HG02852 (cell line): ENCODE results near the gene LRRC1.
A peak's percentile ranks its signal among the peaks of the same experiment; 100 is the strongest.
"Not testable (repeated sequence)": the region's sequence is repeated elsewhere in the genome, so short reads cannot be mapped to it uniquely, and the experiment has no call there.

Experiments
- ATAC-seq: cut with Tn5 transposase; IDR thresholded peaks from one replicate; pipeline ENCODE4 v1.9.1; 2021; ENCODE audit warnings: mild to moderate bottlenecking, moderate library complexity; ENCODE audit not compliant: unreplicated experiment

The LRRC1 gene

GRCh38 chr6:53792016-53792415, 2.8 kb upstream of the LRRC1 start:
- no peak for ATAC-seq

DNA sequence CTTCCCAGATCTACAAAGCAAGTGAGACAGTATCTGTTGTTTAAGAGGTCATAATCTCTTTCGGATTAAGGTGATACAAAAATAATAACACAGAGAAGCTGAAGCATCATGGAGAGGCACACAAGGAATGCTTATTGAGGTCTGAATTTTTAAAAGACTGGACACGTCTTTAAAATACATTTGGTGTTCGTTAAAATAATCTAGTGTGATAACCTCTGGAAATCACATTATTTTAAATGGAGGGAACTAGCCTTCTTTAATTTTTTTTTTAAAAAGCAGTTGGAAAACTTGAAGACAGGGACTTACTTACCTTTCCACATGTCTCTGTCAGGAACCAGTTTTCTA, 1.9 kb upstream of the LRRC1 start:
- no peak for ATAC-seq

DNA sequence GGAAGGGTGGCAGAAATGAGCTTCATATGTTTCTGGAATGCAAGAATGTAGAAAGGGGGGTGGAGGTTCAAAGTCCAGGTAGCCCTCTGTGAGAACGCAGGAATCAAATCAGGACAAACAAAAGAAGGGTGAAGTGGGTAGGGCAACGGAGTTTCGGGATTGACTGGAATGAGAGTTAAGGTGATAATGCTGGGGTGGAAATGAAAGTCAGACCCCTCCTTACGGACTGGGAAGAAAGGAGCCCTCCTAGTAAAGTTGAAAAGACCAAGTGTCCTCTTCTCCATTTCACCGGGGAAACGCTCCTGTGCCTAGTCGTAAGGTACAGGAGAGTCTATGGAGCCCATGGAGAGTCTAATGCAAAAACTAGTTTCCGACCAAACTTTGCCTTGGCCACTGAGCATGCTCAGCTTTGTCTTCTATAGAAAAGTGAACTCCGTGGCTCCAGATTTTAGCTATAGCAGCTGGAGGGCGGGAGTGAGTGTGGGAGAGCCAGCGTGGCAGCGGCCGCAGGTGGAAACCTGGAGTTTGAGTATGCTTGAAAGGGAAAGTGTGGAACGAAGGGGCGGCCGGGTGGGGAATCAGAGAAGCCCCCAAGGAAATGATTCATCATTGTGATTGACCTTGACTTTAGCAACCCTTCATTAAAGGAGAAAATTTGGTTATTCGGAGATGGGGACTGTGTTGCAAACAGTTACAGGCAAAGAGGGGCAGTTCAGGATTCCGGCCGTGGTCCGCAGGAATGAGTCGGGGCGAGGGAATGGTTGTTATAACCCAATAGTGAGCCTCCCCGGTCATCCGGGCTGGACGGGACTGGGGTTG, 1.3 kb upstream of the LRRC1 start:
- peak; percentile 21 for ATAC-seq

DNA sequence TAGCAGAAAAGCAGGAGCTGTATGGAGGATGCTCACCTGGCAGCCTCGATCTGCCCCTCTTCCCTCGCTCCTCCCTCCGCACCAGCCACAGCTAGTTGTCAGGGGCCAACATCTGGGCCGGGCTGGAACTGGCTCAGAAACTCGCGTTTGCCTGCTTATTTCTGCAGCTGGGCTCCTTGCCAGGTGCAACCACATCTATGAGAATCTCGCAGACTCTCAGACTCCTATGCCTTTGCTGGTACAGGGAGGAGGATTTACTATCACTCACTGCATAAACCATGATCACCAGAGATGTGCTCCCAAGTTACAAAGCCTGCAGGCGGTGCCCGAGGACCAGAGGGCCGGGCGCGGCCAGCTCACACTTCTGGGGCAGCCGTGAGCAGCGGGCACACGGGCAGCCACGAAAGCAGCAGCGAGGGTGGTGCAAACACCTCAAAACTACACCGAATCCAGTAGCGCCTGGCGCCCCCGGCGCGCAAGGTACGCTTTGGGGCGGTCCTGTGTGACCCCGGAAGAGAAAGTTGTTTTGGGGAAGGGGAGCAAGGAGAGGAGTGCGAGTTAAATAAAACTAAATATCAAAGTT, 577 bp upstream of the LRRC1 start:
- ATAC-seq: peak; percentile 45

DNA sequence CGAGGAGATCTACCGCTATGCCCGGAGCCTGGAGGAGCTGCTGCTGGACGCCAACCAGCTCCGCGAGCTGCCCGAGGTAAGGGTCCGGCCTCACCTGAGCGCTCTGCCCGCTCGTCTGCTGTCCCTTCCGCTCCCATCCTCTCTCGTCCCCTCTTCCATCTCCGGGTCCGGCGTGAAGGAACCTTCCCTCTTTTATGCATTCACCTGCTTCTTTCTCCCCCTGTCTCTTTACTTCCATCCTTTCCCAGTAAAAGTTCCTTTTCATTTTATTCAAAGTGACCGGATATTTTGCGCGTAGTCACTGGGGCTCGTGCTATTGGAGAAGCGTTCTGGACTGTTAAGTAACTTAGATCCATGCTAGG, 516 bp downstream of the LRRC1 start:
- ATAC-seq: peak; percentile 18

DNA sequence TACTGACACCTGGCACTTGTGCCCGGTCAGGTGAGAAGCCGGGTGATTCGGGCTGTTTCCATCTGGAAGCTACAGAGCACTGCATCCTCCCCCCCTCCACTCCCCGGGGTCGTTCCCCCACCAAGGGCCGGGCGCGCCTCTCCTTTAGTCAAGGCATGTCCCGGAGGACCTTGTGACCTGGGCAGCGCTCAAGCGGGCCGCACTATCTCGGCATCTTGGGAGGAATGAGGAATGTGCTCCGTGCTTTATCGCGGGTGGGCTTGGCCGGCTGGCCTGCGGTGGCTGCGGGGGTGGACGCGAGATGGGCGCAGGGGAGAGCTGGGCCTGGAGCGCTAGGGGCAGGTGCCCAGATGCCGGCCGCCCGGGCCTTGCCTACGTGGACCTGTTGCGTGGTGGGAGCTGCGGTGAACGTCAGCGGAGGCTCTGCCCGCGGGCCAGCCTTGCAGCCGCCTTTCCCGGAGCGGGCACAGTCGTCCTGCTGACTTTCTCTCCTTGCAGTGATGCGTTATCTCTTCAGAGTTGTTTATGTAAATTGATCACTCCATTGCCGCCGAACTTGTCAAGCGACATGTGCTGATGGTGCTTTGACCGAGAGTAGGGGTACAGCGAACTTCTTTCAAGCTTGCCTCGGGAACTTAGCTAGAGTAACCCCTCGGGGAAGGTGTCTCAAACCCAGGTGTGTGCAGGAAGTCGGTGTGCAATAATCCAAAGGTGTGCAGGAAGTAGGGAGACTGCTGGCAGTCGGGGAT, 1.1 kb downstream of the LRRC1 start:
- ATAC-seq: no peak

DNA sequence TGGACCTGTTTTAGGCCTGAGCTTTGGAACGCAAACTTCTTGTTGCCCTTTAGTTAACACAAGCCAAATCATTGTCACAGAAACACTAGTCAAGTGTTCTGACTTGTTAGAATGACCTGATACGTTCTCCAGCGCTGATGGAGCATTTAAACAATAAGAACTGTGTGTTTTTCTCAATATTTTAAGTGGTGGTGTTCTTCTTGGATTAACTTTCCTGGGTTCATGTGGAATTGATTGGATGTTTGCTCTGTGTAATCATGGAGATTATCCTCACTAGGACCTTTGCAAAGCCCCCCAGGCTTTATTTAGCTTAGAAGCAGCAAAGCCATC, 1.6 kb downstream of the LRRC1 start:
- no peak for ATAC-seq

DNA sequence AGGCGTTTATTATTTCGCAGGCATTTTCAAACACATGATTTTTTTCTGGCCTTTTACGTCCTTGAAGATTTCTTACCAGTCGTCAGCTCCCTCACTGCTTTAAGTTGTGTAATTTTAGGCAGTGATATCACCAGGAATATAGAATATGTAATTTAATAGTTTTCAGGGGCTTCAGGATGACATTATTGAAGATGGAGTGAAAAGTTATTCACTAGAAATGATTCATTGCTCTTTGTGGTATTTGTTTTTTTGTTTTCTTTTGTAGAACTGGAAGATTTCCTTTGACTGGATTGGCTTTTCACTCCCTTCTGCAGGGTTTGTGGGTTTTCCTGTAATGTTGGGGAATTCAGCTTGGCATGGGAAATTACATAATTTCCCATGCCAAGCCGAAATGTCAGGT, 2.0 kb downstream of the LRRC1 start:
- no peak for ATAC-seq

DNA sequence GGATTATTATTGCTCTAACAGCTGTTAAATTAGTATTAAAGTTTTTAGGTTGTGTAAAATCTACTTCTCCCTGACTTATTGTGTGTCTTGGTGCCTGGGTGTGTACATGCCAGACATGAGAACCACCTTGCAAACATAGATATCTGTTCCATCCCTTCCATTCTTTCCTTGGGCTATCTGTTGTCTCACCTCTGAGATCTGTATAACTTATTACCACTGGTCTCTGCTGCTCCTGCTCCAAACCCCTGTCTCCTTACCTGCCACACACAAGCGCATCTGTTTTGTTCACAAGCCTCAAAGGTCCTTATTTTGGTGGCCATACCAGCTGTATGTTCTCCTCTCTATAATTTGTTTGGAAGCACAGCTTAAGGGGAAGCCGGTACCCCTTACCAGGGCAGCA, 2.5 kb downstream of the LRRC1 start:
- no peak for ATAC-seq

GRCh38 chr6:53799340-53799739, 4.5 kb downstream of the LRRC1 start:
- no peak for ATAC-seq

DNA sequence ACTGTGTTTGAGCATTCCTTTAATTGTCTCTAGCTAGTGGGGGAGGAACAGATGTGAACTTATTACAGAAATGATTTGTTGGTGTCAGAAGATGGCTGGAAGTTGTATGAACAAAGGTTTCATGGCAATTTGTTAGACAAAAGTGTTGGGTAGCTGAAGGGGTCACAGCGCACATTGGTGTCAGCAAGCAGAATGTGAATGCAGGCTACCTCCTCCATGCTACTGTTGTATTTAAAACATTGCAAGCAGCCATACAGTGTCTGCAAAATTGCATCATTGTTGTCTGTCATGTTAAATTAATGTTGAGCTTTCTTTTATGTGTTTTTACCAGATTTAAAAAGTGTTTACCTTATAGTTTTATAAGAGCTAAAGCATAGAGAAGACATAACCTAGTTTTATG, 6.2 kb downstream of the LRRC1 start:
- no peak for ATAC-seq

- no peak for ATAC-seq
These were observed 7.8 kb downstream of the LRRC1 start for GRCh38 chr6:53802582-53802981.

DNA sequence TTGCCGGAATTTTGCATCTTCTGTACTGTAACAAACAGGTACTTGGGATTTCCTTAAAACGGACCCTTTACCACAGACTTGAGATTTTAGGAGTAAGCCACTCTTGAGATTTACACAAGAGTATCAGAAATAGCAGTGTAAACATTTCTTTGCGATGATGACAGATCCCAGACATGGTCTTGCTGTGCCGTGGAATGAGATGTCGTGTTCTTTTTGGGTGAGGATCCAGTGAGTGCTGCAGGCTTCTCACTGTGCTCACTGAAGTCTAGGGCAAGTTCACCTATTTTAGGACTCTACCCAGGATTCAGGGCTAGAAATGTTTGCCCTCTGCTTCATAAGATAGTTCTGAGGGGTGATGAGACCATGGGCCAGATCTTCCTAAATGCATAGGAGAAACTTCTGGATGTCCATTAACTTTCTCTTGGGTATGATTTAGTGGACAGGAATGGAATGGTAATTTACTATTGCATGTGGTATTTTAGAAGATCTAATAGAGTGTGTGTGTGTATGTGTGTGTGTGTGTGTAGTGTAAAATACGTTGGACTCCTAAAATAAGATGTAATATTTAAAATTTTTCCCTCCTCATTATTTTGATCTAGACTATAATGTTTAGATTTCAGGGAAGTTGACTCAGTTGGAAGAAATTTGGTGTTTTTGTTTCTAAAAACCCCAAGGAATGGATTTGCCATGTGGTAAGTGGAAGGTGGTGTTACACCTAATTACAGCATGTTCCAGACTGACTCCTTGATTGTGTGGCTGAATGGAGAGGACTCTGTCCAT, 8.5 kb downstream of the LRRC1 start:
- no peak for ATAC-seq

GRCh38 chr6:53805016-53805415, 10.2 kb downstream of the LRRC1 start:
- no peak for ATAC-seq

DNA sequence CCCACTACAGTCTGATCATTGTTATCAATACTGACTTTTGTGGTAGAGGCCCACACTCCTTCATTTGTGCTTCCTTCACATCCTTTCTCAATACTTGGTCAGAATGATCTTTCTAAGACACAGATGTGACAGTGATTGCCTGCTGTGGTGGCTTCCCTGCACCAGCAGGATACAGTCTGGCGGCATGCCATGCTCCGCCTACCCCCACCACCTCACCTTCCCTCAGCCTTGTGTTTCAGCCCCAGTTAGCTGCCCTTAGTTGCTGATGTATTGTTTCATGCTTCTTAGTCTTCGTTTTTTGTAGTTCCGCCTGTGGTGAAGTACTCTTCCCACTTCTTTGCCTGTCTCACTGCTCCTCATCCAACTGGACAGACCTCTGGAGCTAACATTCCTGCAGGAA, 10.9 kb downstream of the LRRC1 start:
- ATAC-seq: no peak

GRCh38 chr6:53807606-53808005, 12.8 kb downstream of the LRRC1 start:
- ATAC-seq: not testable (repeated sequence)

DNA sequence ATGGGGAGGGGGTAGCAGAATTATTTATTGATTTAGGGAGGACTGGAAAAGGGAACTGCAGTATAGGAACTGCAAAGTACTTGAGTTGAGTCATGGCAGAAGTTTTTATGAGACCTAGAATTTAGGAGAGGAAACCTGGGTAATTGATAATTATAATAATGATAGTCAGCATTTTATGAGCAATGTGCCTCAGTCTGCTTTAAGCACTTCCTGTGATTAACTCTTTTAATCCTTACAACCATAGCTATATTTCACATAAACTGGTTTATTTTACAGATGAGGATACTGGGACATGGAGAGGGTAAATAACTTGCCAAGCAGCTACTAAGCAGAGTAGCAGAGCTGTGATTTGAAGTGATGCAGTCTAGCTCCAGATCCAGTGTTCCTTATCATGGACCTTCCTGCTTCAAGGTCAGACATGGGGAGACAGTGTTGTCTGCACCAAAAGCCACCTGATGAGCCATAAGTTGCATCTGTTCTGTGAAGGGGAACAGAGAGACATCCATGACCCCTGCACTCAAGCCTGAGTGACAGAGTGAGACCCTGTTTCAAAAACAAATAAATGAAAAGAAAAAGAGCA, 13.6 kb downstream of the LRRC1 start:
- no peak for ATAC-seq

DNA sequence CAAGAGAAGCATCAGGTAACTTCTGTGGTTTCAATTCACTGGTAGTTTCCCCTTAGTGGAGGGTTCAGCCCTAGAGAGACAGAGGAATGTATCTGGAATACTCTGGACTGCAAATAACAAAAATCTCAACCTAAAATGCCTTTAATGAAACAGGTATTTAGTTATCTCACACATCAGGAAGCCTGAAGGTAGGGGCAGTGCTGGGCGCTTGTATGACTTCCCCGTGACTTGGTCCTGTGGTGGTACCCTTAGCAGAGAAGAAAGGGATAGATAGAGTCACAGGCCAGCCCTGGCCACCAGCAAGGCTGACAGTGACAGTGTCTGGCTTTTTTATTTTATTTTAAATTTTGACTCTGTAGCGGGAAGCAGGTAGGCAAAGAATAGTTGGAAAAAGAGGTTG, 14.9 kb downstream of the LRRC1 start:
- ATAC-seq: no peak

DNA sequence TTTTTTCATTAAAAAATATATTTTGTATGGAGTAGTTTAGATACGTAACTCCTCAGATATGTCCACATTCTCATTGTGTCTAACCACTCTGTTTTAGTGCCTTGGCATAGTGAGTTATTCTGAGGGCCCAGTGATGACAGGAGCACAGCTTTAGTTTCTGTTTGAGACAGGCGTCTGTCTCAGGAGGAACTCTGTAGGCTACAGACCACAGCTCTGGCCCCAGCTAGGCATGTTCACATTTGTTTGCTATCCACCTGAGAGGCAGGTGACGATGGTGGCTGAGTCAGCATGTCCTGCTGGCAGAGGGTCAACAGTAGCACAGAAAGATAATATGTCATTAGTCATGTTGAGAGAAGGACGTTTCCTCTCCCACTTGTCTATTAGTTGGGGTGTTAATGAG, 16.3 kb downstream of the LRRC1 start:
- ATAC-seq: peak; percentile 81

DNA sequence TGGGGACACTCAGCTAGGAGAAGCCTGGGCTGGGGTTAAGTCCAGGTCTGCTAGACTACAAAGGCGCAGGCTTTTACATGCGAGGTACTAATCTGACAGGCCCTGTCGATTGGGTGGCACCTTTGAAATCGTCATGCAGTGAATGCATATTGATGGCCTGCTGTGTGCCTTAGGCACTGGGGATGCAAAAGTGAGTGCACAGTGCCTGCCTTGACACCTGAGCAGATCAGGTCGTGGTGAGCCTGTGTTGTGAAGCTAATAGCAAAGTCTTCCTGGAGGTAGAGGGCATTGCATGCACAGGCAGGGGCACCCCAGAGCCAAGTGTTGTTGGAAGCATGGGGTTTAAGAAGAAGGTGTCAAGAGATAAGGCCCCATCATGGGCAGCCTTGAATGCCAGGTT, 16.9 kb downstream of the LRRC1 start:
- ATAC-seq: no peak

DNA sequence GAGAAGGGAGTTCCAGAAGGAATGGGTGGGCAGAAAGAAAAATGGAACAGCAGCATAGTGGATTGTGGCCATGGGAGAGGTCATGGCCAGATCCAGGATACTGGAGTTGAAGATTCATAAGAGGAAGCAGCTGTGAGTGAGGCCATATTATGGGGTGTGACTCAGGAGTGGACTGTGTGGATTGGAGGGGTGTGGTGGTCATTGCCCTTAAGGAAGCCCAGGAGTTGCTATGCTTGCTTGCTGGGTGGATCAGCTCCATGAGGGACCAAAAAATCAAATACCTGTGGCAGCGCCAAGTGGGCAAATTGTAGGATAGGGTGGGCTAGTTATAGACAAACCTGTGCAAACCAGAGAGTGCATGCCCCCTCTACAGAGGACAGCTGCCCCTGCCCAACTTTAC, 18.3 kb downstream of the LRRC1 start:
- ATAC-seq: no peak
